NCI-H1105 treated with DMSO at 0.1 percent for 48 hours (cell line): ENCODE data around the gene SPTBN5.

Experiments used
- DNase-seq: peaks from one replicate; lab custom pipeline; 2025; lab: John Stamatoyannopoulos, UW

SPTBN5 gene

GRCh38 chr15:41926185-41927056, 32.6 kb upstream of the SPTBN5 start:
- DNase-seq: no peak

DNA sequence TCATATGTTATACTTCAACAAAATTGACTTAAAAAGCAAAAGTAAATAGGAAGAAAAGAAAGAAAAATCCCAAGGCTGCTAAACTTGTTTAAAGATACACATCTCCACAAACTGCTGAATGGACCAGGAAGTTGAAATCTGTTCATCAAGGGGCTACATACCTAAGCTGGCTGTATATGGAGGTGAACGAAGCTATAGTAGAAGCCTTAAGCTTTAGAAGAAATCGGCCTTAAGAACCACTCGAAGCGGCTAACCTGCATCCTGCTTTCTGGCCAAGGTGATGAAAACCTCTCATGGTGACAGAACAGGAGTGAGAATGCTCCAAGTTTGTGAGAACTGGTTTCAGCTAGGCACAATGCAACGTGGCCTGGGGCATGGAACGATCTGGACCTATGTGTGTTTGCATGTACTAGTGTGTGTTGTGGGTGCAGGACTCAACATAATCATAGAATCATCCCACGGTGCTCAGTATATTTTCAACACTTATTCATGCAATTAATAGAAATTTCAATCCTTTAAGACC, 31.3 kb upstream of the SPTBN5 start:
- no peak for DNase-seq

DNA sequence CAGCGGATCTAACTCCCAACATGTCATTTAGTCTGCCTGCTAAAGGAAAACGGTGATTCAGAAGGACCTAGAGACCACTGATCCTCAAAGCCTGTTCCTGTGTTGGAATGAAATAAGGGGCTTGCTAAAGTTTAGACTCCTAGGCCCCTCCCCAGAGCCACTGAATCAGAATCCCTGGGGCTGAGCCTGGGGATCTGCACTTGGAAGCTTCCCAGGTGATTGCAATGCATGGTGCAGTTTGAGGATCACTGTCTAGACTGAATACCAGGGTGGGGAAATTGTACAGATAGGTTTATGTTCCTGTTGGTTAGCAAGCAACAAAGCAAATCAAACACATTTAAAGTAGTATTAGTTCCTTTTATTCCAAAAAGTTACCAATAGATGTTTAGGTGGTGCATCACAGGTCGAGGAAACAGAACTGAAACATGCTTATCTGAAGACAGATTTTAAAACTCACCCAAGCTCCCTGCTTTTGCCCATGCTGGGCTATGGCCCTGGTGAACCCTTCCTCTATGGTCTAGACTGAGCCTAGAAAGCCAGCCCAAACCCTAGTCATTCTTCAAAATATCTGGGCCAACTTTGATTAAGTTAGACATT, 29.6 kb upstream of the SPTBN5 start:
- DNase-seq: no peak

GRCh38 chr15:41922353-41922752, 28.5 kb upstream of the SPTBN5 start:
- no peak for DNase-seq

DNA sequence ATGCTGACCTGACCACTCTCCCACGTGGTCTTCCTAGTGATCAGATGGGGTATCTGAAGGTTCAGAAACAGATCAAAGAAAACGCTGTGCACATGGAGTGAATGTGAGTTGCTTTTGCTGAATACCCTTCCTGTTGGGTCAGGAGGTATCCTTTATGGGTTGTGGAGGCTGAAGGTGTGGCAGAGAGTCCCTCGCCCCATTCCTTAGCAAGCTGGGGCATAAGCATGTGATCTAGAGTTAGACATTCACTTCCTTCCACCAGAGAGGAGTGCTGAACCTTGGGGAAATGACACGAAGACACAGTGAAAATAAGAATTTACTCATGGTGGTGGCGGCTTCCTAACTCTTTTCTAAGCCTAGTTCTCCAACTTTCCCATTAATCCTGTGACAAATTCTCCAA, 27.8 kb upstream of the SPTBN5 start:
- no peak for DNase-seq

GRCh38 chr15:41921167-41921566, 27.3 kb upstream of the SPTBN5 start:
- no peak for DNase-seq

DNA sequence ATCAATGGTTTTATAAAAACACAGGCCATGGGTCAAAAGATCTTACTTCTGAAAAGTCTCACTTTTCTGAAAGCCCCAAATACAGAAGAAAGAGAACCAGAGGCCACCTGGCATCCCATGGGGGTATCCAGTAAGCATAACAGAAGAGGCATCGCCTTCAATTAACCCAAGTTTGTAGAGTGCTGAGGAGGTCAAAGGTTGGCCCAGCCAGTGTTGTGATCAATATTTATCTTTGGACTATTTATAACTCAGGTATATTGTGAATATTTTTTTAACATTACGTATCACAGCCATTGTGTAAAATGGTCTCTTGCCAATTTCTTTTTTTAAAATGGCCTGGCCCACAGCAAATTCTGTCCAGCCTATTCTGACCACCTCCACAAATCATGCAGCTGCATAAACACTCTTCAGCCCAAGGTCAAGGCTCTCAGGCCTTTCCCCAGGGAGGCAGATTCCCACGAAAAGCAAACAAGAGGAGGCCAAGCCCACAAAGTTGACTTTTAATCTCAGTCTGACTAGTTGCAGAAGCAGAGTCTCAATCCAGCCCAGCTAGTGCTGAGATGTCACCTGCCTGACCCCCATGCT, 26.2 kb upstream of the SPTBN5 start:
- no peak for DNase-seq

- no peak for DNase-seq
These were observed 25.5 kb upstream of the SPTBN5 start for GRCh38 chr15:41919201-41919820.

- DNase-seq: no peak
These were observed 24.8 kb upstream of the SPTBN5 start for GRCh38 chr15:41918506-41919126.

DNA sequence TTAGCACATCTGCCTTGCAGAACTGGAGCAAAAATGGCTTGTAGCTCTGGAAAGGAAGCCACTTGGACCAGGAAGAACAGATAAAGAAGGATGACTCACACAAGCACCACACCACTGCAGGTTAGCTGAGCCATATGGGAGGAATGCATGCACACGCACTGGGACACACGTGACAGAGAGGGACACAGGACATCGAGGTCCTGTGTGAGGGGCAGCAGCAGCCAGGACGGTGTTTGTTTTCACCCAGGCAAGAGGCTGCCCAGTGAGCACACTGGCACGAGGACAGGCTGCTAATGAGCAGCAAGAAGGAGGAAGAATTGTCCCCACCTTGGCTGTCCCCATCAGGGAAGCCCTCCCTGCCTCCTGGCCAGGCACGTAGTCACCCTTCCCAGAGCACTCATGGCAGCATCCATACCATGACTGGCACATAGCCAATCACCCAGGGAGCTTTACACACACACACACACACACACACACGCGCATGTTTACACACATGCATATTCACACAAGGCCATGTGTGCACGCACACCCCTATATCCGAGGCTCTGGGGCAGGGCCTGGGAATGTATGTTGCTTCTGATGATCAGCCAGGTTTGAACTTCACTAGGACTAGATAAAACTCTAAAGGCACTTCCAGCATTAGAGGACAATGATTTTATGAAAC, 24.0 kb upstream of the SPTBN5 start:
- DNase-seq: no peak

DNA sequence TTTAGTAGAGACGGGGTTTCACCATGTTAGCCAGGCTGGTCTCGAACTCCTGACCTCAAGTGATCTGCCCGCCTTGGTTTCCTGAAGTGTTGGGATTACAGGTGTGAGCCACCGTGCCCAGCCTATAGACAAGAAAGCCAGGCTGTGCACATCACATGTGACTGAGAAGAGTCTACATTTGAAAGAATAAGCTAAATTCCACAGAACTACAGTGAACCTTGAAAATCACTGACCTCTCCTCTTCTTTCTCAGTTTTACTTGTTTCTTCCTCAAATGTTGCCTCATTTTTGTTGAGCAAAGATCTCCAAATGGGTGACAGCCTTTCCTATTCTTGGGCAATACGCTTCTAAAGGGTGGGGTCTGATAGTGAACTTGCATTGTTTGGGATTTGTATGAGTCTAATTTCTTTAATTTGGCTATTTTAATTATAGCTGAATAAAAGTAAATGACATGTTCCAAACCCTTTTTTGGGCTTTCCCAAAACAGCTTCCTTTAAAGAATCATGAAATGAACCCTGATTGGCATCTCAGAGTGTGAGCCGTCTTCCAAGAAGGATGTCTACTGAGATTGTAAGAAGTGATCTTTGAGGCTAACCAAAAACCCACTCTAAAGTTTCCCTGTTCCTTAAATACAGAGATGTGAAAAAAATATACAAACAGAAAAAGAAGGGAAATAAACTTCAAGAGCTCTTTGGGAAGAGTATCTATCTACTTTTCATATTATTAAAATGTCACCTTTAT, 21.6 kb upstream of the SPTBN5 start:
- DNase-seq: no peak

- no peak for DNase-seq
These were observed 20.6 kb upstream of the SPTBN5 start for GRCh38 chr15:41914411-41914810.

DNA sequence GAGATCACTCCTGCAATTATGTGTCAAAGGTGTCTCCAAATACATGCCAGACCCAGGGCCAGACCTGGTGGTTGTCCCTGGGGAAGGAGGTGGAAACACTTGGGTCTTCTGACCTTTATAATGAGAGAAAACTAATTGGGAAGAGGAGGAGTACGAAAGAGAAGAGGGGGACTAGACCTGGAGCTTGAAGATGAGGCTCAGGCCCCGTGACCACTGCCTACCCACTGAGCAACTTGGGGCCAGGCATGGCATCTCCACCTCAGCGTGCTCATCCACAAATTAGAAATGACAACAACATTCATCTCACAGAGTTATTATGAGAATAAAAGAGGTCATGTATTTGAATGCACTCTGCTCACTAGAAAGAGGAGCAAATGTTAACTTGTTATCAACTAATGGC, 19.4 kb upstream of the SPTBN5 start:
- DNase-seq: no peak

GRCh38 chr15:41911691-41912345, 18.0 kb upstream of the SPTBN5 start:
- no peak for DNase-seq

DNA sequence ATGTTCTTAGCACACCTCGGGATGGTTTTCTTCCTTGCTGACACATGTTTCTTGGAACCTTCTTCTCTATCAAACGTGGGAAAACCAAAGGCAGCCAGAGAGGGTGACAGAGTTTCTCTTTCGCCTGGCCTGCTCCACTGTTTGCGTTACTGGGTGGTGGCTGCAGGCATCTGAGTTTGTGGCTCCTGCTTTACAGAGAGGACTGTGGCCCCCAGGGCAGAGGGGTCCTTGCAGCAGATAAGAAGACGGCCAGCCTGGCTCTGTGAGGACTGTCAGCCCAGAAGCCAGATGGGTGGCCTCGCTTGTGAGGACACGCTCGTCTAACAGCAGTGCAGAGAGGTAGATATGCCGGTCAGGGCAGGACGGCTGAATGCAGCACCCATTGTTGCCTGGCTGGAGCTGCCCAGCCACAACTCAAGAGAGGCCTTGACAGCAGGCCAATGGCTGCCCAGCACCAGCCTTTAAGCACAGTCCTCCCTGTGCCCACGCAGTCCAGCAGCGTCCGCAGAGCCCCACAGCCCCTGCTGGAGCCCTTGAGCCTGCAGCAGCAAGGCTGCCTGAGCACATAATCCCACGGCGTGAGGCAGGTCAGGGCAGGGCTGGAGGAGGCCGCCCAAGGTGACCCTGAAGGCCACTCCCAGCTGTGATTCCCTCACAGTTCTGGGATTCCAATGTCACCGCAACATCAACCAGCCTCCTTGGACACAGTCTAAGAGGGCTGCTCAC, 15.0 kb upstream of the SPTBN5 start:
- no peak for DNase-seq

- no peak for DNase-seq
These were observed 13.3 kb upstream of the SPTBN5 start for GRCh38 chr15:41907141-41907540.

DNA sequence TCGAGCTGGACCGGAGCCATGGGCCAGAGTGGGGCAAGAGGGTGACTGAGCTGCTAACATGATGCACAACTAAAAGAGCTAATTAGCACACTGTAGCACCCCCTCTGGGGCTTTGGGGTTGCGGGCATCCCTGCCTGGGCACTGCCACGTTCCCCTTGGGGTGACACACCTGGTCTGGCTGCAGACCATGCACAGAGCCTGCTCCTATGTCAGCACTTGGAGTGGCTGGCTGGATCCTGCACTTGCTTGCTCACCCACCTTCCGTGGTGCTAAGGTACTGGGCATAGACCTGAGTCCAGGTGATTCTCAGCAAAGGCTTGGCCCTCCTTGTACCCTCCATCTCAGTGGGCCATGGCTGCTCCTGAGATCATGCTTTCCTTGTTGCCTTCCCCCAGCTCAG, 12.8 kb upstream of the SPTBN5 start:
- no peak for DNase-seq

DNA sequence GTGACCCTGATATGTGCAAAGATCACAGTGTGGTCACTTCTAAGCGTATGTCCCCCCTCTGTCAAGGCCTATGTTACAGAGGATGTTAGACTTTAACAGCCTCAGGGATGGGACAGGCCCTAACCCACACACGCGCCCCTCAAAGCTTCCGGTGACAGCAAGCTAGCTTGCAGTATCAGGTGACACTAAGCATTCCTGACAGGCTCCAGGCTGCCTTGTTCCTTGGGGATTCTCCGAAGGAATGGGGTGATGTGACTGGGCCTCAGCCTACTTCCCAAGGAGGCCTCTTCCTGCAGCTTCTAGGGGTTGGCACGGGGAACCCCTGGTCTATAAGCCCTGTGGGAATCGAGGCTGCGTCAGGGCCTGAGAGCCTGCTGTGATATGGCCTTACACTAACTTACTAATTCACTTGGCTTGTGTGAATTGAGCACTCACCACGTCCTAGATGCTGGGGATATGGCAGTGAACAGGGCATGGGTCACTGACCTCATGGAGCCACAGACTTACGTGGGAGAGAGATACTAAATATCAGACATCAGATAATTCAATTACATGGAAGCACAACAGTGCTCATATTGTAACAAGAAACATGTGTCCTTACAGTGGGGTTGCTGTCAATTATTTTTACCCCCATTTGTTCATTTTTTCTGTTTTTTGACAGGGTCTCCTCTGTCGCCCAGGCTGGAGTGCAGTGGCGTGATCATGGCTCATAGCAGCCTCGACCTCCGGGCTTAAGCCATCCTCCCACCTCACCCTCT, 11.4 kb upstream of the SPTBN5 start:
- DNase-seq: no peak

DNA sequence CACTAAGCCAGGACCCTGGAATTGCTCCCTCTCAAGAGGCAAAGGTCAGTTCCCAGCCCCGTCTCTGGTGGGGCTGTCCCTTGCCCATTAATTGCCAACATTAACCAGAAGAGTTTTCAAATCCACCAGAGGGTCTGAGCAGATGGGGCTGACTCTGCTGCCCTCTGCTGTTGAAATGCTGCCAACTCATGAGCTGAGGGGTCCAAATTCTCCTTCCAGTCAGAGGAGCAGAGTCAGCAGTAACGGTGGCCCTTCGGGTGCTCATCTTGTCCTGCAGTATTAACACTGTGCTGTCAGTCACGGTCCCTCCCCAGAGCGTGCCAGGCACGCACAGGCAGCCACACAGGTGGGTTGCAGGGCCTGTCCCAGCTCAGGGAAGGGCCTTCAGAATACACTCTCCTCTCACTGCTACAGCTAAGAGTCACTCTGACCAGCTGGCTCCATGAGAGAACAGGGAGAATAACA, 10.7 kb upstream of the SPTBN5 start:
- DNase-seq: peak; percentile 58
